Smooth muscle cell (in vitro differentiated cells): ENCODE data around the gene SPHK2. TPM values are rescaled to one million over a fixed set of nuclear protein-coding genes. Genes with fewer than 3 reads are reported as not detected.

Experiments used
- DNase-seq: peaks from one replicate; lab custom pipeline; 2025; ENCODE audit not compliant: unreplicated experiment; lab: John Stamatoyannopoulos, UW
- H2AFZ ChIP-seq: fragments of 200-600 bp; sonication (generic); 2 replicates; pipeline ENCODE4 v1.6.0; 2016; ENCODE audit warnings: antibody characterized with exemption, low read depth, mild to moderate bottlenecking
- H3F3A ChIP-seq: fragments of 200-600 bp; sonication (generic); 2 replicates; pipeline ENCODE4 v1.6.0; 2017; ENCODE audit warnings: antibody characterized with exemption, low read depth
- H3K27ac ChIP-seq: fragments of 200-600 bp; sonication (generic); 2 replicates; pipeline ENCODE4 v1.5.1; 2016; ENCODE audit warnings: low read depth, mild to moderate bottlenecking
- H3K27me3 ChIP-seq: fragments of 200-600 bp; sonication (generic); 2 replicates; pipeline ENCODE4 v1.6.1; 2016; ENCODE audit warnings: low read depth, mild to moderate bottlenecking
- H3K36me3 ChIP-seq: fragments of 200-600 bp; sonication (generic); 2 replicates; pipeline ENCODE4 v1.5.1; 2016; ENCODE audit warnings: low read depth
- H3K4me1 ChIP-seq: fragments of 200-600 bp; sonication (generic); 2 replicates; pipeline ENCODE4 v1.5.1; 2016; ENCODE audit warnings: low read depth
- H3K4me2 ChIP-seq: fragments of 200-600 bp; sonication (generic); 2 replicates; pipeline ENCODE4 v1.6.0; 2016; ENCODE audit warnings: mild to moderate bottlenecking
- H3K4me3 ChIP-seq: fragments of 200-600 bp; sonication (generic); 2 replicates; pipeline ENCODE4 v1.5.1; 2016; ENCODE audit warnings: mild to moderate bottlenecking
- H3K79me2 ChIP-seq: fragments of 200-600 bp; sonication (generic); 2 replicates; pipeline ENCODE4 v1.6.0; 2016; ENCODE audit warnings: low read depth, mild to moderate bottlenecking
- H3K9ac ChIP-seq: fragments of 200-600 bp; sonication (generic); 2 replicates; pipeline ENCODE4 v1.6.0; 2016; ENCODE audit warnings: low read depth
- H3K9me3 ChIP-seq: fragments of 200-600 bp; sonication (generic); replicated peaks from 2 replicates; pipeline ENCODE4 v1.5.1; 2016; ENCODE audit warnings: low read depth
- H4K20me1 ChIP-seq: fragments of 200-600 bp; sonication (generic); 2 replicates; pipeline ENCODE4 v1.6.0; 2016; ENCODE audit warnings: low read depth
- CTCF ChIP-seq: fragments of 200-600 bp; sonication (generic); IDR thresholded peaks from 2 replicates; pipeline ENCODE4 v1.5.1; 2017; ENCODE audit warnings: borderline replicate concordance, mild to moderate bottlenecking, antibody characterized with exemption; ENCODE audit not compliant: insufficient read depth, poor library complexity, severe bottlenecking
- WGBS: methylation state at CpG from one replicate; pipeline ENCODE4 v1.1.7; 2016; ENCODE audit warnings: low lambda C conversion rate; 5-methylcytosine and 5-hydroxymethylcytosine counted together
- polyA plus RNA-seq: library from polyadenylated mRNA; unstranded; fragments of >200 nt; fragmentation: Nextera tagmentation; extraction: Ambion mirVana; gene quantifications from 2 replicates; pipeline ENCODE4 v1.2.1, GENCODE V29; 2016
- total RNA-seq: library from RNA; depleted of rRNA; stranded (reverse); fragments of >200 nt; gene quantifications from 2 replicates; pipeline ENCODE4 v1.2.3, GENCODE V29; 2014

SPHK2 gene
- total and polyA plus RNA-seq, 2 experiments from 2014 or later, result 8.2 to 9.3 TPM

GRCh38 chr19:48608798-48609263 lies 10.5 kb upstream of the SPHK2 start:
- 58% methylated on average over 9 of the region's 9 CpGs for WGBS
- Histone ChIP-seq H3K9ac (no peak overlapping the region), H3K9me3 (no peaks in the 10 kb centered on the region), H3K36me3 (no peaks in the 10 kb centered on the region), H3K4me1 (no peaks in the 10 kb centered on the region), H4K20me1 (no peaks in the 10 kb centered on the region), H3K4me3 (no peak overlapping the region), H3K27ac (no peak overlapping the region), H3K27me3 (no peaks in the 10 kb centered on the region), H2AFZ (no peak overlapping the region), H3F3A (no peaks in the 10 kb centered on the region), H3K79me2 (no peaks in the 10 kb centered on the region), H3K4me2 (no peak overlapping the region)
- no peak for DNase-seq
- peak; percentile 24 for TF ChIP-seq CTCF

- no peaks in the 10 kb centered on the region for H3K79me2 ChIP-seq
- no peaks in the 10 kb centered on the region for H3F3A ChIP-seq
- H3K9ac ChIP-seq, result no peak overlapping the region
- no peaks in the 10 kb centered on the region for H3K36me3 ChIP-seq
- H3K9me3 ChIP-seq, result no peaks in the 10 kb centered on the region
- H3K4me3 ChIP-seq, result no peak overlapping the region
- H2AFZ ChIP-seq, result no peak overlapping the region
- H3K27ac ChIP-seq, result no peak overlapping the region
- H3K4me1 ChIP-seq, result no peaks in the 10 kb centered on the region
- H3K27me3 ChIP-seq, result no peaks in the 10 kb centered on the region
- no peak overlapping the region for H3K4me2 ChIP-seq
- 91% methylated on average over 12 of the region's 20 CpGs for WGBS
- DNase-seq, result no peak
- no peak for TF ChIP-seq CTCF
- H4K20me1 ChIP-seq, result peaks cover under 1% of the 10 kb centered on the region
Observed at GRCh38 chr19:48609571-48610108, 9.7 kb upstream of the SPHK2 start.

GRCh38 chr19:48611872-48612271 lies 7.4 kb upstream of the SPHK2 start:
- peaks cover 3% of the 10 kb centered on the region for H3K36me3 ChIP-seq
- no peak for TF ChIP-seq CTCF
- WGBS, result 84% methylated on average over 14 of the region's 14 CpGs

More at GRCh38 chr19:48611872-48612271, 7.4 kb upstream of the SPHK2 start:
- Histone ChIP-seq H3K27ac (no peak overlapping the region), H3K4me1 (peaks cover 10% of the 10 kb centered on the region), H3F3A (peaks cover 14% of the 10 kb centered on the region), H3K9me3 (no peaks in the 10 kb centered on the region), H4K20me1 (peaks cover 23% of the 10 kb centered on the region), H3K27me3 (no peaks in the 10 kb centered on the region), H3K4me3 (no peak overlapping the region), H3K4me2 (no peak overlapping the region), H2AFZ (no peak overlapping the region), H3K79me2 (peaks cover 7% of the 10 kb centered on the region), H3K9ac (no peak overlapping the region)
- DNase-seq, result no peak
